Muscle of leg (tissue), 11 donors: ENCODE results near the gene ZXDC. TPM values are rescaled to one million over a fixed set of nuclear protein-coding genes. Genes with fewer than 3 reads are reported as not detected.

Source experiments
- DNase-seq: peaks from one replicate; pipeline ENCODE4 v3.0.0; 2013
- H3K27ac ChIP-seq: one replicate; pipeline ENCODE4 v1.5.1; 2013; ENCODE audit warnings: mild to moderate bottlenecking, low read length, control low read depth
- H3K27me3 ChIP-seq: one replicate; pipeline ENCODE4 v1.6.1; 2013; ENCODE audit warnings: low read length; ENCODE audit not compliant: control insufficient read depth, insufficient read depth
- H3K36me3 ChIP-seq: one replicate; pipeline ENCODE4 v1.6.1; 2013; ENCODE audit warnings: low read length; ENCODE audit not compliant: control insufficient read depth, insufficient read depth
- H3K4me1 ChIP-seq: one replicate; pipeline ENCODE4 v1.6.1; 2013; ENCODE audit warnings: low read length; ENCODE audit not compliant: control insufficient read depth, insufficient read depth
- H3K4me3 ChIP-seq: one replicate; pipeline ENCODE4 v1.5.1; 2013; ENCODE audit warnings: low read length, control low read depth
- H3K9me3 ChIP-seq: replicated peaks from 2 replicates; pipeline ENCODE4 v1.6.1; 2013; ENCODE audit warnings: low read depth, low read length; ENCODE audit not compliant: control insufficient read depth
- WGBS: methylation state at CpG from one replicate; pipeline ENCODE4 v1.1.5; 2013; ENCODE audit warnings: missing lambda C conversion rate; ENCODE audit not compliant: insufficient coverage; 5-methylcytosine and 5-hydroxymethylcytosine counted together
- polyA plus RNA-seq, 8 donors: library from polyadenylated mRNA; unstranded; fragments of 120-200 nt; gene quantifications; one replicate each; pipeline versions ENCODE4 v1.2.1 to v1.2.3, GENCODE V29; 2013; ENCODE audit warnings: inconsistent platforms in 1 of 8, low replicate concordance in 1 of 8; ENCODE audit not compliant: insufficient read length in 8 of 8, insufficient read depth in 1 of 8
- total RNA-seq: library from RNA; stranded (reverse); fragments of 120-200 nt; gene quantifications from one replicate; pipeline ENCODE4 v1.2.4, GENCODE V29; 2013

Gene ZXDC
- total and polyA plus RNA-seq, 9 donors: 18.4 to 27.4 (median 22.2) TPM

DNA sequence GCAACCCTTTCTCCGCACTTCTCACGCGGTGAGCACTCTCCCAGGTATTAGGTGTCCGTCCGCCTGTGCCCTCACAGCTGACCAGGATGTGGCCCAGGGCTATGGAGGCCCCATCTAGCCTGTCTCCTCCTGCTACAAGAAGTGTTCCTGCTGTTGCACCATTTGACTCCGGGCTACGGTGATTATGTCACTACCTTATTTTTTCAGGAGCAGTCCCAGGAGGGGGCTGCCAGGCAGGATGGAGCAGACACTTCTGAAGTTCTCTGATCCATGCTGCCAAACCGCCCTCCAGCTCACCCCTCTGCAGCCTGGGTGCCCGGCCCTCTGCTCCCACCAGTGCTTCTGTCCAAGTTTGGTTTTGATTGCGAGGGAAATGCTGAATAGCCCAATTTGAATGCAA is 36.9 kb downstream of the ZXDC start:
- WGBS: 91% methylated on average over 8 of the region's 10 CpGs
- H3K27me3 ChIP-seq: no peaks in the 10 kb centered on the region
- H3K36me3 ChIP-seq: peaks cover 48% of the 10 kb centered on the region
- H3K9me3 ChIP-seq: no peaks in the 10 kb centered on the region
- no peak overlapping the region for H3K4me3 ChIP-seq
- H3K27ac ChIP-seq: no peak overlapping the region
- H3K4me1 ChIP-seq: peaks cover 18% of the 10 kb centered on the region
- DNase-seq: no peak

DNA sequence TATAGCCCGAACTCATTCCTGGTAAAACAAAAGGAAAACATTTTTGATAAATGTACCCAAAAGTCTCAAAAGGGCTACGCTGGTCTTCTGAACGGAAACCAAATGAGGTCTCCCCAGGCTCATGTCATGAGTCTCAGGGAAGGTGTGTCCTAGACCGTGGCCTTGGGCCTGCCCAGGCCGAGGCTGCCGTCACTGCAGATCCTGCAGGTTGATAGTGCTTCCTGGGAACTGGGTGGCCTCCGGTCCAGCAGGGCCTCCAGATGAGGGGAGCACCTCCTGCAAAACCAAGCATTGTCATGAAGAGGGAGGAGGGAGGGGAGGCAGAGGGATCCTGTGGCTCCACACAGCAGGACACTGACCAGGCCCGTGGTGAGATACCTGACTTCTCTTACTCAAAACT is 37.5 kb downstream of the ZXDC start:
- H3K36me3 ChIP-seq: peaks cover 48% of the 10 kb centered on the region
- DNase-seq: no peak
- 89% methylated on average over 6 of the region's 8 CpGs for WGBS
- peaks cover 18% of the 10 kb centered on the region for H3K4me1 ChIP-seq
- H3K27ac ChIP-seq: no peak overlapping the region
- H3K4me3 ChIP-seq: no peak overlapping the region
- no peaks in the 10 kb centered on the region for H3K27me3 ChIP-seq
- no peaks in the 10 kb centered on the region for H3K9me3 ChIP-seq

DNA sequence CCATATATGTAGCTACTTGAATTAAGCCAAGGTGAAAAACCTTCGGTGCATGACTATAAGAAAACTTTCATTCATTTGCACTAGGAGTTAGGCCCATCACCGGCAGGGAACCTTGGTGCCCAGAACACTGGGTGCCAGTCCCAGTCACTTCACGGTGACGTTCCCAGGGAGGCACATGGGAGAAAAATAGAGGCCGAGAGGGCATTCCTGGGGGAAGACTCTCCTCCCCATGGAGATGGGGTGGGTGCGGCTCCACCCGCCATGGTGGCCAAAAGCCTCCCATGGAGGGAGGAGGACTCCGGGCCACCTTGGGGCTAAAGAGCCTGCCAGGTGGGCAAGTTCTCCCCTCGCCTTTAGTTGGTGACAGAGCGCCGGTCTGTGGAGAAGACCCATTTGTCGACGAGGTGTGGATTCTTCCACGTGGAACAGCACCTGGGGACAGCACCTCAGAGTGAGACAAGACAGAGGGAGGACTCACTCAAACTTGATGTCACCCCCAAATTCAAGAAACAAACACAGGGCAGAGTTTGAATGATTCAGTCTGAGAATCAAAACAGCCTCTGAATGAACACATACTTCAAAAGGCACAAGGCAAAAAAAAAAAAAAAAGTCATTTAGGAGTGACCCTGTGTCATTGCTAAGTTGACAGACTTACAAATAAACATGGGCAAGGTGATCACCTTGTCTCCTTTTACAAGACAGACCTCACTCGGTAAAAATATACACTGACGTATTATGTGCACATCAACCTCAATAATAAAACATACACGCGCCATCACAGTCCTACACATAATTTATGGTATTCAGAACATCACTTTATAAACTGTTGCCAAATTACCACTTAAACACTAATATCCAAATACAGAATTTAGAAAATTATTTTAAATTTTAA is 38.6 kb downstream of the ZXDC start:
- H3K4me3 ChIP-seq: no peak overlapping the region
- H3K36me3 ChIP-seq: peaks cover 50% of the 10 kb centered on the region
- peaks cover 11% of the 10 kb centered on the region for H3K4me1 ChIP-seq
- H3K9me3 ChIP-seq: no peaks in the 10 kb centered on the region
- H3K27me3 ChIP-seq: no peaks in the 10 kb centered on the region
- DNase-seq: no peak
- no peak overlapping the region for H3K27ac ChIP-seq
- WGBS: 97% methylated on average over 14 of the region's 18 CpGs

DNA sequence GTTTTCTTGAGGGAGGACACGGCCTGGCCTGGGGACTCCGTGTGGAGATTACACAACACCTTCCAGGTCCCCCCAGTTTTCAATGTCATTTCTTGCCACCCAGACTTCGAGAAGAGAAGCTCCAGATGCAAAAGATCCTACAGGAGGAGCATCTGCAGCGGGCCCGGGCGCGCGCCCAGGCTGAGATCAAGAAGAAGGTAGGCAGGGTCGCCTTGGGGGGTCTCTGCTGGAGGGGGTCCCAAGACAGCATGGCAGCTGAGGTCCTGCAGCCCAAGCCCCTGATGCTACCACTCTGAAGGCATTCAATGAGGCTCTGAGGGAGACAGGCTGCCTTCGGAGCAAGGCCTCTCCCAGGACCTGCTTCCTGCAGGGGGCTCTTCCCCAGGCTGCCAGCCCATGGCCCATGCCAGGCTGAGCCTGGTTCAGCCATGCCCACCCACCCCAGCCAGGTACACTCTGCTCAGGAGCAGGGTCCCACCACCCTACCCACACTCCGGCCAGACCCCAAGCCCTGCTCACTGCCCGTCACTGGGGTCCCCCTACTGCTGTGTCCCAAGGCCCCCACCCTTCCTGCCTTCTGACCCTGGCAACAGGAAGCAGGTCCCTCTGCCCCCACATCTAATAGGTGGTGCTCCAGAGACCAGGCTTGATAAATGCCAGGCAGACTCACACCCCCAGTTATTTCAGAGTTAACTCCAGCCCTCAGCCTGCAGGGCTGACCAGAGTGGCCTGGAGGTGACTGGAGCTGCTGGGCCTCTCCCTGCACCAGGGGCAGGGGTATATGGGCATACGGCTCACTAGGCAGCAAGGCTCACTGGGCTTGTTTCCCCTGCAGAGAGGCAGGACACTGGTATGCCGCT is 40.0 kb downstream of the ZXDC start:
- H3K9me3 ChIP-seq: peaks cover 5% of the 10 kb centered on the region
- no peak overlapping the region for H3K27ac ChIP-seq
- H3K4me3 ChIP-seq: no peak overlapping the region
- WGBS: 95% methylated on average over 12 of the region's 14 CpGs
- peaks cover 50% of the 10 kb centered on the region for H3K36me3 ChIP-seq
- no peaks in the 10 kb centered on the region for H3K4me1 ChIP-seq
- no peaks in the 10 kb centered on the region for H3K27me3 ChIP-seq
- DNase-seq: no peak

DNA sequence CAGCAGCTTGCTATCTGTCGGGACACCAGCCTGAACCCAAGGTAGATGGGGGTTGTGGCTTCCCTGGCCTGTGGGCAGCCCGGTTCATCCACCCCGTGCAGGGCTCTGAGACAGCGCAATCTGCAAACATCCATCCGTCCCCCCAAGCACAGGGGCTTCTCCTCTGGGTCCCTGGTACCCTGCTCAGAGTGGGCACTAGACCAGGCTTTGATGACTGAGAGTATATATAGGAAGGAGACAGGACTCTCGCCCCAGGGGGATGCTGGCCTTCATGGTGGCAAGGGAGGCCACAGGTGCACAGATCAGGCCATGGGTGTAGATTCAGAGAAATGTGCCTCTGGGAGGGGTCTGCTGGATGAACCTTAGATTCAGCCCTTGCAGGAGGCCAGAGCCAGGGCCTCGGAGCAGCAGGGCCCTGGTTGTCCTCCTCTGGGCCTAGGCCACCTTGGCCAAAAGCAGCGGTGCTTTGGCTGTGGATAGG is 40.7 kb downstream of the ZXDC start:
- H3K9me3 ChIP-seq: peaks cover 5% of the 10 kb centered on the region
- no peaks in the 10 kb centered on the region for H3K4me1 ChIP-seq
- H3K27ac ChIP-seq: no peak overlapping the region
- H3K36me3 ChIP-seq: peaks cover 44% of the 10 kb centered on the region
- WGBS: 85% methylated on average over 3 of the region's 8 CpGs
- H3K4me3 ChIP-seq: no peak overlapping the region
- H3K27me3 ChIP-seq: no peaks in the 10 kb centered on the region
- DNase-seq: no peak

DNA sequence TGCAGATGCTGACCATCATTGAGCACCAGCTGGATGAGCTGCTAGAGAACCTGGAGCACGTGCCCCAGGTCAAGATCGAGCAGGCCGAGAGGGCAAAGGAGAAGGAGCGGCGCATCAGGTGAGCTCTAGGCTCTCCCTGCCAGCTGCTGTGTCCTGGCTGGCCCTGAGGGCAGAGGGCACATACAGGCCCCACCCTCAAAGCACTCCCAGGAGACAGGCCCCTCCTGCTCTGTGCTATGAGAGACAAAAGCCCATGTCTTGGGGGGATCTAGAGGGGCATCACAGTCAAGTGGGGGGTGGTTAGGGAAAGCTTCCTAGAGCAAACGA is 41.5 kb downstream of the ZXDC start:
- WGBS: 96% methylated on average over 3 of the region's 6 CpGs
- H3K4me1 ChIP-seq: no peaks in the 10 kb centered on the region
- H3K9me3 ChIP-seq: peaks cover 5% of the 10 kb centered on the region
- H3K27me3 ChIP-seq: no peaks in the 10 kb centered on the region
- no peak overlapping the region for H3K27ac ChIP-seq
- no peak overlapping the region for H3K4me3 ChIP-seq
- DNase-seq: no peak
- peaks cover 37% of the 10 kb centered on the region for H3K36me3 ChIP-seq

DNA sequence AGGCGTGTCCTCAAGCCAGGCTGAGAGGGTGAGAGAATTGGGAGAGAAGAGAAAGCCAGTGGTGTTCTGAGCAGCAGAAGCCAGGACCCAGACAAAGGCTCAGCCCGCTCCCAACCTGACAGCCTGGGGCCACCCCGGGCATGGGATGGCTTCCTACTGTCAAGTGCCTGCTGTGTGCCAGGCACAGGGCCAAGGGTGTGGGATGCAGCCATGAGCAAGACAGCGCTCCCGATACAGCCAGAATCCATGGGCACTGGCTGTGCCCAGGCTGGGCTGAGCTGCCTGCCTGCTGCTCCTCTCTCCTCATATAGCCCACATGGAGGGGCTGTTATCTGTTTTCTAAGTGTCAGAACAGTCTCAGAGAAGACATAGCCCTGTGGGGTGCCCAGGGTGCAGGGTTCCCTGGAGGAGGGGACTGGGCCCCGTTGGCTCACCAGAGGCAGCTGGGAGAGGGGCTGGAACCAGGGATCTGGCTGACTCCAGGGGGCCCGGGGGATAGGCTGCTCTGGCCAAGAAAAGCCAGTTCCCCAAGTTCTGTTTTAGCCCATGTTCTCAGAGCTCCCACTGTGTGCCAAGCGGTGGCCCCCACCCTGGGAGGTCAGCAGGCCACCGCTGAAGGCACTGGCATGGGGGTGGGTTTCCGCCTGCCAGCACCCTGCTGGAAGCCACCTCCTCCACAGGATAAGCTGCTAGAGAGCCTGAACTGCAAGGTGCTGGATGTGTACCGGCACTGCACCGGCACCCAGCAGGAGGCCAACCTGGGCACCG is 42.0 kb downstream of the ZXDC start:
- Histone ChIP-seq H3K27me3 (no peaks in the 10 kb centered on the region), H3K4me3 (no peak overlapping the region), H3K27ac (no peak overlapping the region), H3K9me3 (peaks cover 5% of the 10 kb centered on the region), H3K36me3 (peaks cover 33% of the 10 kb centered on the region), H3K4me1 (no peaks in the 10 kb centered on the region)
- DNase-seq: no peak
- 87% methylated on average over 9 of the region's 13 CpGs for WGBS

DNA sequence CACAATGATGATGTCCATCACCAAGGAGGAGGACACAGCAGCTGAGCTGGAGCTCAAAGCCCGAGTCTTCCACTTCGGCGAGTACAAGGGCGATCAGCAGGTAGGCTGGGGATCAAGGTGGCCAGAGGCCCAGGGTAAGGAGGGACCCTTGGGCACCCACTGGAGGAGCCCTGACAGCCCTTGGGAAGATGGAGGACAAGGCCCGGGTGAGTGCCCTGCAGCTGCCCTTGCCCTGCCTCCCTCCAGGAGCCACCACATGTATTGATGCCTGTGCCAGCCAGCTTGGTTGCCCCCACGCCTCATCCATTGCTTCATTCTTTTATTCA is 42.6 kb downstream of the ZXDC start:
- no peak overlapping the region for H3K4me3 ChIP-seq
- H3K9me3 ChIP-seq: peaks cover 5% of the 10 kb centered on the region
- no peaks in the 10 kb centered on the region for H3K4me1 ChIP-seq
- 93% methylated on average over 5 of the region's 6 CpGs for WGBS
- no peak for DNase-seq
- no peaks in the 10 kb centered on the region for H3K27me3 ChIP-seq
- peaks cover 27% of the 10 kb centered on the region for H3K36me3 ChIP-seq
- no peak overlapping the region for H3K27ac ChIP-seq

DNA sequence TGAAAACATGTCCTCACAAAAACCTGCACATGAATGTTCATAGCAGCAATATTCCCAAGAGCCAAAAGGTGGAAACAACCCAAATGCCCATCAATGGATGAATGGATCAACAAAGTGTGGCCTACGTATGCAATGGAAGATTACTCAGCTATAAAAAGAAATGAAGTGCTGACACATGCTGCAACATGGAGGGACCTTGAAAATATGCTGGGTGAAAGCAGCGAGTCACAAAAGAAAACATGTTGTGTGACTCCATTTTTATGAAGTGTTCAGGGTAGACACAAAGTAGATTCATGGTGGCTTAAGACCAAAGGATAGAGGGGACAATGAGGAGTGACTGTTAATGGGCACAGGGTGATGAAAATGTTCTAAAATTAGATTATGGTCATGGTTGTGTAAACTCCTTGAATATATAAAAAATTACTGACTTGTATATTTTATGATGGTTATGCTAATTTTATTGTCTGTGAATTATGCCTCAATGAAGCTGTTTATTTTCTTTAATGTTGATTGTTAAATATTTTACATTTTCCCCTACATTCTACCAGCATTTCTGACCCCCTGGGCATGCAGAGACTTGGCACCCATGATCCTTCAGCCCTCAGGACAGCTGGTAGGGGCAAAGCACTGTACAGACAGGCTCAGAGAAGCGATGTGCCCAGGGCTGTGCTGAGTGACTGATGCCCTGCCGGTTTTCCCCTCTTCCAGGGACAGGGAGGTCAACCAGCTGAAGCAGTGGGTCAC is 43.2 kb downstream of the ZXDC start:
- Histone ChIP-seq H3K4me3 (no peak overlapping the region), H3K9me3 (peaks cover 8% of the 10 kb centered on the region), H3K27me3 (no peaks in the 10 kb centered on the region), H3K4me1 (no peaks in the 10 kb centered on the region), H3K36me3 (peaks cover 22% of the 10 kb centered on the region), H3K27ac (no peak overlapping the region)
- DNase-seq: no peak
- 88% methylated on average over 4 of the region's 4 CpGs for WGBS
